Caki2 (cell line): ENCODE results near the gene DEFB115. TPM values are rescaled to one million over a fixed set of nuclear protein-coding genes. Genes with fewer than 3 reads are reported as not detected.
"Not testable (repeated sequence)": the region's sequence is repeated elsewhere in the genome, so short reads cannot be mapped to it uniquely, and the experiment has no call there.

Experiments used
- DNase-seq: peaks from one replicate; pipeline ENCODE4 v3.0.0-alpha.2; 2015; ENCODE audit warnings: low read depth
- in situ Hi-C: cut with HindIII; loops from 2 replicates; pipeline ENCODE4 v1.10.0; 2016; ENCODE audit warnings: low sequenced_read_pairs, low pct_unique_long_range_greater_than_20kb, mixed read lengths
- total RNA-seq: library from RNA; depleted of rRNA; stranded (reverse); fragments of >200 nt; shearing (Covaris generic); gene quantifications from 2 replicates; pipeline ENCODE4 v1.2.3, GENCODE V29; 2014; ENCODE audit warnings: low replicate concordance; rRNA removed

Gene DEFB115, protein sequence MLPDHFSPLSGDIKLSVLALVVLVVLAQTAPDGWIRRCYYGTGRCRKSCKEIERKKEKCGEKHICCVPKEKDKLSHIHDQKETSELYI
- total RNA-seq: not detected in 2 replicates

DNA sequence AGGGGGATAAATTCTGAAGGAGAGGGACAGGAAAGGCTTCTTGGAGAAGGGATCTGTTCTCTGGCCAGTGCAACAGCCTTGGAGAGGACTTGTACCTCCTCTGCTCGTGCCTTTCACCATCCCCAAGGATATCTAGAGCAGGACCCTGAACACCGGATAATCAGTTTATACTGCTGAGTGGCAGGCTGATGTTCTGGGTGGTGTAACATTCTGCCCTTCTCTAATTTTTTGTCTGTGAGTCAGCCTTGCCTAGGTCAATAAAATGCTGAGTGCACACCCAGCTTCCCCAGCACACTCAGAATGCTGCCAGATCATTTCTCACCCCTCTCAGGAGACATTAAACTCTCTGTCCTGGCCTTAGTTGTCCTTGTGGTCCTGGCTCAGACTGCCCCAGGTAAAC lies at the start of gene DEFB115:
Gene DEFB115 (plus strand): TSS at position 301 of the 400 bp plus-strand sequence. CDS start 0 bp downstream, at position 301.
- in situ Hi-C loops: no loop called here
- DNase-seq: no peak

DNA sequence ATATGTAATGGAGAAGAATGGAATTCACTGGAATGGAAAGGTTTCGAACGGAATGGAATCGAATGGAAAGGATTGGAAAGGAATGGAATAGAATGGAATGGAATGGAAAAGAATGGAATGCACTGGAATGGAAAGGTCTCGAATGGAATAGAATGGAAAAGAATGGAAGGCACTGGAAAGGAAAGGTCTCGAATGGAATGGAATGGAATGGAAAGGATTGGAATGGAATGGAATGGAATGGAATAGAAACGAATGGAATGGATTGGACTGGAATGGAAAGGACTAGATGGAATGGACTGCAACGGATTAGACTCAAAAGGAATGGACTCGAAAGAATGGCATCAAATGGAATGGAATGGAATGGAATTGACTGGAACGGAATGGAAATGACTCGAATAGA lies 20.5 kb upstream of the DEFB115 start:
- in situ Hi-C loops: no loop called here
- DNase-seq: no peak

DNA sequence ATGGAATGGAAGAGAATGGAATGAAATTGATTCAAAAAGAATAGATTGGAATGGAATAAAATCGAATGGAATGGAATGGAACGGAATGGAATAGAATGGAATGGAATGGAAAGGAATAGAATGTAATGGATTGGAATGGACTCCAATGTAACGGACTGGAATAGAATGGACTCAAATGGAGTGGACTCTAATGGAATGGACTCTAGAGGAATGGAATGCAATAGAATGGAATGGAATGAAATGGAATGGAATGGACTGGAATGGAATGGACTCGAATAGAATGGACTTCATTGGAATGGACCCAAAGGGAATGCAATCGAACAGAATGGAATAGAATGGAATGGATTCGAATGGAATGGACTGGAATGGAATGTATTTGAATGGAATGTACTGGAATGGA lies 19.7 kb upstream of the DEFB115 start:
- in situ Hi-C loops: no loop called here
- DNase-seq: no peak

DNA sequence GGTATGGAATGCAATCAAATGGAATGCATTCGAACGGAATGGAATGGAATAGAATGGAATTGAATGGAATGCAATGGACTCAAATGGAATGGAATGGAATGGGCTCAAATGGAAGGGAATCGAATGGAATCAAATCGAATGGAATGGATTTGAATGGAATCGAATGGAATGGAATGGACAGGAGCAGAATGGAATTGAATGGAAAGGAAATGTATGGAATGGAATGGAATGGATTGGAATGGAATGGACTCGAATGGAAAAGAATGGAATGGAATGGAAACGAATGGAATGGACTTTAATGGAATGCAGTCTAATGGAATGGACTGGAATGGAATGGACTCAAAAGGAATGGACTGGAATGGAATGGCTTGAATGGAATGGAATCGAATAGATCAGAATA lies 18.3 kb upstream of the DEFB115 start:
- in situ Hi-C loops: no loop called here

DNA sequence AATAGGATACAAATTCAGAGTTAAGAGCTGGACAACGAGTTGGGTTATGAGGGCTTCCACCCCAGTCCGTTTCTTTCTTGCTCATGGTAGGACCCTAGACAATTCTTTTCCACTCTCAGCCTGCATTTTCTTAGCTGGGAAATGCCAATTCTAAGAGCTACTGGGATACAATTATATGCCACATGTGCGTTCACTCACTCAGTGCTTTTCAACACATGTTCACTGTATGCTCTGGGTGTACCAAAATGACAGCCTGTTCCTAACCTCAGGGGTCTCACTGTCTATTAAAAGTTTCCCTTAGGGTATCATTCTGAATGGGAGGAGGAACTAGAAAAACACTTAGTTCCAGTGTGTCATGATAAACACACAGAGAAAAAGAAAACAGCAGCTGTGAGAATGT lies 505 bp upstream of the DEFB115 start:
- in situ Hi-C loops: no loop called here
- no peak for DNase-seq

More for the DNA sequence above, 18.3 kb upstream of the DEFB115 start:
- no peak for DNase-seq

DNA sequence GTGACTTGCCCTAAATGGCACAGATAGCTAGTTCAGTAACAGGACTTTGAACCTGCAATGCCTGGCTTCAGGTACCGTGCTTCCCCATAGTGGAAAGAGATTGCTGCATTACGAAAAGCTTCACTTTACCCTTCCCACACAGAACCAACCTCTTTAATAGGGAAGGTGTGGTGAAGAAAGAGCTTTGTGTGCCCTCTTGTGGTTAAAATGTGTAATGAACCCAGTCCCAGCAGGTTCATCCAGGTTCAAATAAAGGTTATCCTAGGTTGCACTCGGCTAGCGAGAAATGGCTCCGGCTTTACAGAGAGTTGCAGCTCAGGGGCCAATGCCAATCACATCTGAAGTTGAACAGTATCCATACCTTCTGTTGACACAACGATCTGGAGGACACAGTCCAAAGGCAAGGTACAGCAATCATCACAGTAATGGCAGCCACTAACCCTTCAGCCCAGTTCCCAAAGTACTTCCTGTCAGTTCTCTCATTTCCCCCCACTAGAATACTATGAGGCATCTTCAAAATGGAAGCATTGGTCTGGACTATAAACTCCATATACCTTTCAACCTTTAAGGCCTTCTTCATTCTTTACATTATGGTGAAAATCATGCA lies 3.0 kb downstream of the DEFB115 start:
- peak; percentile 45 for DNase-seq
- in situ Hi-C loops: no loop called here

DNA sequence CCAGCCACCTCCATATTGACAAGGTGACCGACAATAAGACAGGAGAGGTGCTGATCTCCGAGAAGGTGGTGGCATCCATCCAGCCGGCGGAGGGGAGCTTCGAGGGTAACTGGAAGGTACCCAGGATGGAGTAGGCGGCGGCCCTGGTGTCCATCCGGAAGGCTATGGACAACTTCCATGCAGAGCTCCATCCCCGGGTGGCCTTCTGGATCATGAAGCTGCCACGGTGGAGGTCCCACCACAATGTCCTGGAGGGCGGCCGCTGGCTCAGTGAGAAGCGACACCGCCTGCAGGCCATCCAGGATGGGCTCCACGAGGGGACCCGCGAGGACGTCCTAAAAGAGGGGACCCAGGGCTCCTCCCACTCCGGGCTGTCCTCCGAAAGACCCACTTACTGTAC lies 17.0 kb downstream of the DEFB115 start:
- DNase-seq: no peak
- in situ Hi-C loops: no loop called here

DNA sequence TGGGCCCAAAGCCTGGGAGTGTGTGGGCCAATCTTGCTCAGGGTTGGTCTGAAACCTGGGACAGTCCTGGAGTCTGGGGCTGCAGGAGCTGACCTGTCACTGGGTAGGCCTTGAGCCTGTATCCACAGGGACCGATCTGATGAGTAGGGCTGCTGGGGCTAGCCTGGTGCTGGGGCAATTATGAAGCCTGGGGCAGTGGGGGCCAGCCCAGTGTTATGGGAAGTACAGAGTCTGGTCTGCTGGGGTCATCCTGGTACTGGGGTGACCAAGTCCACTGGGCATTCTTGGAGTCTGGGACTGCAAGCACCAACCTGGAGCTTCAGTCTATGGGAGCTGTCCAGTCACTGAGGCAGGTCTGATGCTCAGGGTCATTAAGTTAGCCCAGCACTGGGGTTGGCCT lies 20.7 kb downstream of the DEFB115 start:
- in situ Hi-C loops: no loop called here
- no peak for DNase-seq

DNA sequence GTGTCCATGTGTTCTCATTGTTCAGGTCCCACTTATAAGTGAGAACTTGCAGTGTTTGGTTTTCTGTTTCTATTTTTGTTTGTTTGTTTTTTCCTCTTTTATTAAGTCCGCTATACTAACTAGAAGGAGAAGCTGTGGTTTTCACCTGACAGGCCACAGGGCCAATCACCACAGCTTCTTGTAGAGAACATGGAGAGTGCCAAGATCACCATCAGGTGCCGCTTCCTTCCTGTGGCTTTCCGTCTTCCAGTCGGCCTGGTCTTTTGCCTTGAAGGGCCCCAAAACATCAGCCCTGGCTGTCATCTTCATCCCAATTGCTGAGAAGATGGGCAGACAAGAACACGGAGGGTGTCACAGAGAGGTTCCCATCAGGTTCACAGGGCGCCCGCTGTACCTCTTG lies 27.5 kb downstream of the DEFB115 start:
- DNase-seq, in situ Hi-C loops: not testable (repeated sequence)

DNA sequence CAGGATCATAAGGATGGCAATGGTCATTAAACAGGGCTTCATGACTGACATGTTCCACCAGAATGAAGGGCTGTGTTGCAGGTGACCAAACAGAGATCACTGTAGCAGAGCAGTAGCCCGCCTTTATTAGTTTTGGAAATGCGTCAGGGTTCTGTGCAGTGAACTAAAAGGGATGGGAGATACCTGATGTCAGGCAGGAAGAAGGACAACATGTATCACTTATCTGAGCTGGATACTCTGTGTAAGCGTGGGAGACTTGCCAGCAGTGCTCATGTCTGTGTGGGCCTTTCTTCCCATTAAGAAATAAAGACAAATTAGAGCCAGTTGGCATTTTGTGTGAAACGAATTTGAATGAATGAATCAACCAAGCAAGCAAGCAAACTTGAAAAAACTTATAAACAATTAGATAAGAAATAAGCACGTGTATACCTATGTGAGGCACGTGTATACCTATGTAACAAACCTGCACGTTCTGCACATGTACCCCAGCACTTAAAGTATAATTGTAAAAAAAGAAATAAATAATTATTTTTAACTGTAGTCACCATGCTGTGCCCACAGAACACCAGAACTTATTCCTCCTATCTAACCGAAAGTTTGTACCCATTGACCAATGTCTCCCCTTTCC lies 51.2 kb downstream of the DEFB115 start, which contains the start of gene DEFB116:
Gene DEFB116 (minus strand): TSS at position 51 of the 628 bp plus-strand sequence. CDS start 0 bp downstream, at position 51.
- no peak for DNase-seq
- in situ Hi-C loops: no loop called here

Other genes with a start within 250 kb of the DEFB115 start
- not detected in 2 replicates for gene DEFB116, start 50.9 kb downstream of the DEFB115 start, total RNA-seq
- not detected in 2 replicates for gene DEFB118, start 110.9 kb downstream of the DEFB115 start, total RNA-seq
- not detected in 2 replicates for gene DEFB119, start 132.9 kb downstream of the DEFB115 start, total RNA-seq
- gene DEFB121, start 148.6 kb downstream of the DEFB115 start, total RNA-seq: not detected in 2 replicates
- gene DEFB123, start 183.0 kb downstream of the DEFB115 start, total RNA-seq: not detected in 2 replicates
- not detected in 2 replicates for gene DEFB124, start 217.5 kb downstream of the DEFB115 start, total RNA-seq
- not detected in 2 replicates for gene REM1, start 217.6 kb downstream of the DEFB115 start, total RNA-seq